ENCODE data around the gene TAL1. TPM values are rescaled to one million over a fixed set of nuclear protein-coding genes. Genes with fewer than 3 reads are reported as not detected.

The TAL1 gene
- total RNA-seq, 4 donors from 2014 or later = 0.34 to 1.7 (median 1.2) TPM

DNA sequence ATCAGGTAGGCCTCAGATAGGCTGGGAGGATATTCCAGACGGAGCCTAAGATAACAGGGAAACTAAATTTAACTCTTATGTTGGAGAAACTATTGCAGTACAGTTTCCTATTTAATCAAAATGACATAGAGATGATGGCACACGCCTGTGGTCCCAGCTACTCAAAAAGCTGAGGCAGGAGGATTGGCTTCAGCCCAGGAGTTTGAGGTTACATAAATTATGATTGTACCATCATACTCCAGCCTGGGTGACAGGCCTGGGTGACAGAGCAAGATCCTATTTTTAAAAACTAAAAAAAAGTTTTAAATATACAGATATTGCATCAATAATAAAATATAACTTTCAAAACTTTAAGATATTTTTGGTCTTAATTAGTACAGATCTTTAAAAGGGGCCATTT, 25.2 kb upstream of the TAL1 start:
- WGBS = 77% methylated on average over 2 of the region's 2 CpGs
- H3K9me3 ChIP-seq = no peaks in the 10 kb centered on the region
- DNase-seq (ENCODE audit: low spot score in 2 of 2) = no peak
- no peak overlapping the region for H3K4me3 ChIP-seq
- no peaks in the 10 kb centered on the region for H3K4me1 ChIP-seq
- TF ChIP-seq, protein P1, sequence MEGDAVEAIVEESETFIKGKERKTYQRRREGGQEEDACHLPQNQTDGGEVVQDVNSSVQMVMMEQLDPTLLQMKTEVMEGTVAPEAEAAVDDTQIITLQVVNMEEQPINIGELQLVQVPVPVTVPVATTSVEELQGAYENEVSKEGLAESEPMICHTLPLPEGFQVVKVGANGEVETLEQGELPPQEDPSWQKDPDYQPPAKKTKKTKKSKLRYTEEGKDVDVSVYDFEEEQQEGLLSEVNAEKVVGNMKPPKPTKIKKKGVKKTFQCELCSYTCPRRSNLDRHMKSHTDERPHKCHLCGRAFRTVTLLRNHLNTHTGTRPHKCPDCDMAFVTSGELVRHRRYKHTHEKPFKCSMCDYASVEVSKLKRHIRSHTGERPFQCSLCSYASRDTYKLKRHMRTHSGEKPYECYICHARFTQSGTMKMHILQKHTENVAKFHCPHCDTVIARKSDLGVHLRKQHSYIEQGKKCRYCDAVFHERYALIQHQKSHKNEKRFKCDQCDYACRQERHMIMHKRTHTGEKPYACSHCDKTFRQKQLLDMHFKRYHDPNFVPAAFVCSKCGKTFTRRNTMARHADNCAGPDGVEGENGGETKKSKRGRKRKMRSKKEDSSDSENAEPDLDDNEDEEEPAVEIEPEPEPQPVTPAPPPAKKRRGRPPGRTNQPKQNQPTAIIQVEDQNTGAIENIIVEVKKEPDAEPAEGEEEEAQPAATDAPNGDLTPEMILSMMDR (IDR thresholded peaks at IDR 0.05) = no peak
- TF ChIP-seq EP300 (IDR thresholded peaks at IDR 0.05) (no peak), POLR2A (IDR thresholded peaks at IDR 0.05) (no peak), POLR2AphosphoS5 (IDR thresholded peaks at IDR 0.05) (no peak)
- no peaks in the 10 kb centered on the region for H3K27me3 ChIP-seq
- no peak overlapping the region for H3K27ac ChIP-seq
- H3K36me3 ChIP-seq = no peaks in the 10 kb centered on the region

DNA sequence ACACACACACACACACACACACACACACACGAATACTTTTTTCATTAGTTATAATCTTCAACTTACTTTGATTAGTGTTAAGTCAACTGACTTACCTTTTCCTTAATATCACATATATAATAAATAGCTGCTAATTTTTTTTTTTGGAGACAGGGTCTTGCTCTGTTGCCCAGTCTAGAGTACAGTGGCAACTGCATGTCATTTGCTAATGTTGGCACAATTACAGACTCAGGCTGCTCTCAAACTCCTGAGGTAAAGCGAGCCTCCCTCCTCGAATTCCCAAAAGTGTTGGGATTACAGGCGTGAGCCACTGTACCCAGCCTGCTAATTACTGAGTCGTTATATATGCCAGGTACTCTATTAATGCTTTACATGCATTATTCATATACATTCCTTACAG, 20.8 kb upstream of the TAL1 start:
- no peak for TF ChIP-seq POLR2A (IDR thresholded peaks at IDR 0.05)
- TF ChIP-seq, protein P1 (IDR thresholded peaks at IDR 0.05) = no peak
- no peak for TF ChIP-seq POLR2AphosphoS5 (IDR thresholded peaks at IDR 0.05)
- TF ChIP-seq EP300 (IDR thresholded peaks at IDR 0.05) = no peak
- no peaks in the 10 kb centered on the region for H3K27me3 ChIP-seq
- no peak for DNase-seq (ENCODE audit: low spot score in 2 of 2)
- WGBS = 97% methylated on average over 5 of the region's 5 CpGs
- no peaks in the 10 kb centered on the region for H3K4me1 ChIP-seq
- H3K27ac ChIP-seq = no peak overlapping the region
- H3K9me3 ChIP-seq = no peaks in the 10 kb centered on the region
- no peak overlapping the region for H3K4me3 ChIP-seq
- H3K36me3 ChIP-seq = no peaks in the 10 kb centered on the region

DNA sequence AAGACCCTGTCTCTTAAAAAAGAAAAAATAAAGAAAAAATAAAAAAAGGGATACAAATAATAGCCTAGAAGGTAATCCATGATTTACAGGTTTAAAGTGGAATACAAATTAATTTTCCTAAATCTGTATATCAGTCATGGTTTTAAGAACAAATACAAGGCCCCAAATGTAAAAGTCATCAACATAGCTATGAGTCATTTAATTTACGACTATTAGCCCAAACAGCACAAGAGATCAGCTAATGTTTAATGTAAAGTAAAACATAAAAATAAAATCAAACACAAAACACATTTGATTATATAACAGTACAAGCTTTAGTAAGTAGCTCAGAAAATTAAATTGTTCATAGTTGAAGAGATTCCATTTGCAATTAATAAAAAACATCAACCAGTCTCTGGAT, 20.3 kb upstream of the TAL1 start:
- WGBS = 92% methylated on average over 1 of the region's 1 CpG
- DNase-seq (ENCODE audit: low spot score in 2 of 2) = no peak
- Histone ChIP-seq H3K4me3 (no peak overlapping the region), H3K4me1 (no peaks in the 10 kb centered on the region), H3K27me3 (no peaks in the 10 kb centered on the region), H3K9me3 (no peaks in the 10 kb centered on the region), H3K27ac (no peak overlapping the region), H3K36me3 (no peaks in the 10 kb centered on the region)
- TF ChIP-seq EP300 (IDR thresholded peaks at IDR 0.05) (no peak), POLR2A (IDR thresholded peaks at IDR 0.05) (no peak), POLR2AphosphoS5 (IDR thresholded peaks at IDR 0.05) (no peak)
- TF ChIP-seq, protein P1 (IDR thresholded peaks at IDR 0.05) = no peak

DNA sequence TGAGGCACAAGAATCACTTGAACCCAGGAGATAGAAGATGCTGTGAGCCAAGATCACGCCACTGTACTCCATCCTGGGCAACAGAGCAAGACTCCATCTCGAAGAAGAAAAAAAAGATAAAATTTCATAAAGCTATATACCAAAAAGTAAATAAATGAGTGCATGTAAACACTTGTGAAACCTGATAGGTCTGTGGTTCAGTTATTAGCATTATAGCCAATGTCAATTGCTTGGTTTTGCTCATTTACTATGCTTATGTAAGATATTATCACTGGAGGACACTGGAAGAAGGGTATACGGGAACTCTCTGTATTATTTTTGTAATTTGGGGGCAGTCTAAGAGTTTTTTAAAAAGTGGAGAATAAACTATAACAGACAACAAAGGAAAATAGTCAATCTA, 17.7 kb upstream of the TAL1 start:
- Histone ChIP-seq H3K27me3 (no peaks in the 10 kb centered on the region), H3K9me3 (no peaks in the 10 kb centered on the region), H3K36me3 (no peaks in the 10 kb centered on the region), H3K4me3 (no peak overlapping the region), H3K4me1 (no peaks in the 10 kb centered on the region), H3K27ac (no peak overlapping the region)
- WGBS = 97% methylated on average over 3 of the region's 3 CpGs
- no peak for DNase-seq (ENCODE audit: low spot score in 2 of 2)
- no peak for TF ChIP-seq POLR2A (IDR thresholded peaks at IDR 0.05)
- no peak for TF ChIP-seq EP300 (IDR thresholded peaks at IDR 0.05)
- TF ChIP-seq, protein P1 (IDR thresholded peaks at IDR 0.05) = no peak
- no peak for TF ChIP-seq POLR2AphosphoS5 (IDR thresholded peaks at IDR 0.05)

DNA sequence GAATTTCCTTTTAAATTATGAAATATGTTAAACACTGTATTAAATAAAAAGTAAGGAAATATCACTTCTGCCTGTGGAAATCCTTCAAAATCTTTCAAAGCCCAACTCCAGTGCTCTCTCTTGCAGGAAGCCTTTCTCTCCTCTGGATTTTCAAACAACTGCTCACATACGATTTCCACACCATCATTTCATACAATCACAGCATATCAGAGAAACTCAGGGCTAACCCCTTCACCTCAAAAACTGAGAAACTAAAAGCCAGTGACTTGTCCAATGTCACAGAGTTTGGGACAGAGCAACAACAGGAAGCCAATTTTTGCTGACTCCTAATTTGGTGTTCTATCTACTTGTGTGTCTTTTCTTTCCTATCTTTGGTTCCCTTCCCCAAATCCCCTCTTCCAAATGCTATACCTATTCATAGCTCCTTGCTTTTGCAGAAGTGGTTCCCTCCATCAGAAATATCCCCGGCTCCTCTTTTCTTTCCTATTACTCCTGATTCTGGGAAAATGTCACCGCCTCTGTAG, 12.4 kb upstream of the TAL1 start:
- WGBS = 86% methylated on average over 3 of the region's 3 CpGs
- Histone ChIP-seq H3K27ac (no peak overlapping the region), H3K4me3 (no peak overlapping the region), H3K27me3 (peaks cover 17% of the 10 kb centered on the region), H3K9me3 (no peaks in the 10 kb centered on the region), H3K4me1 (no peaks in the 10 kb centered on the region), H3K36me3 (no peaks in the 10 kb centered on the region)
- DNase-seq (ENCODE audit: low spot score in 2 of 2) = no peak
- no peak for TF ChIP-seq POLR2A (IDR thresholded peaks at IDR 0.05)
- no peak for TF ChIP-seq POLR2AphosphoS5 (IDR thresholded peaks at IDR 0.05)
- TF ChIP-seq, protein P1 (IDR thresholded peaks at IDR 0.05) = no peak
- no peak for TF ChIP-seq EP300 (IDR thresholded peaks at IDR 0.05)
